Esophagus muscularis mucosa (tissue), 4 donors: ENCODE data around the gene NEU4.

Source experiments
- EP300 ChIP-seq: sonication (generic); formaldehyde crosslinking; IDR thresholded peaks from one replicate; pipeline ENCODE4 v1.6.1; 2017; ENCODE audit warnings: antibody characterized with exemption
- POLR2A ChIP-seq: fragments of 450-650 bp; IDR thresholded peaks from one replicate; pipeline ENCODE4 v1.6.1; 2017; ENCODE audit warnings: antibody characterized with exemption, moderate library complexity, mild to moderate bottlenecking, low read depth
- POLR2AphosphoS5 ChIP-seq, 2 donors: sonication (generic); formaldehyde crosslinking; IDR thresholded peaks; one replicate each; pipeline ENCODE4 v1.6.1; 2017; ENCODE audit warnings: antibody characterized with exemption in 2 of 2
- TF ChIP-seq, protein P1 (sequence below), 3 experiments: fragments of 200-600 bp in 2 of 3; fragments of 450-650 bp in 1 of 3; sonication (generic) in 2 of 3; IDR thresholded peaks; one replicate each; pipeline ENCODE4 v1.5.1; 2017 to 2019; ENCODE audit warnings: antibody characterized with exemption in 3 of 3, mild to moderate bottlenecking in 2 of 3, moderate library complexity in 1 of 3

DNA sequence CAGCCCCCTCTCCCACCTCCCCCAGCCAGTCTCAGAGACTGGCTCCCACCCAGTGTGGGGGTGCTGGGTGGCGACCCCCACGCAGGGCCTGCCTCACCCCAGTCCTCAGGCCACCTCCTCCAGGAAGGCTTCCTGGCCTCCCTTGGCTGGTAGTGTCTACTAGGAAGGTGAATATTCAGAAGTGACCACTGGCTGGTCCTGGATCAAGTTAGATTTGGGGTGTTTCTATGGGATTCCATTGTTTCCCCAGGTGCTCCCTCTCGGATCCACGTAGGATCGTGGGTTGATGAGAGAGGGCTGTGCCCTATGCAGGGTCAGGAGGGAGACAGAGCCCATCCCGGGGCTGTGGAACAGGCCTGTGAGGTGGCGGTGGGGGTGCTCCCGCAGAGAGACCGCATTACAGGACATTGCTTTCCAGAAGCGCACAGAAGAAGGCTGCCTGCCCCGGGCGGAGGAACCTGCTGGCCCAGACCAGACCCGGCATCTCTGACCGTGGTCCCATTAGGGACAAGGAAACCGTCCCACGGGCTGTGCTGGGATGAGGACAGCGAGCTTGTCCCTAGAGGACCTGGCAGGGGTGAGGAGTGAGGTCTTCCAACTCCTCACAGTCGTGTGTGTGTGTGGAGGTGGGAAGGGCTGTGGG lies 46.4 kb downstream of the NEU4 start:
- no peak for TF ChIP-seq POLR2A
- TF ChIP-seq, protein P1, sequence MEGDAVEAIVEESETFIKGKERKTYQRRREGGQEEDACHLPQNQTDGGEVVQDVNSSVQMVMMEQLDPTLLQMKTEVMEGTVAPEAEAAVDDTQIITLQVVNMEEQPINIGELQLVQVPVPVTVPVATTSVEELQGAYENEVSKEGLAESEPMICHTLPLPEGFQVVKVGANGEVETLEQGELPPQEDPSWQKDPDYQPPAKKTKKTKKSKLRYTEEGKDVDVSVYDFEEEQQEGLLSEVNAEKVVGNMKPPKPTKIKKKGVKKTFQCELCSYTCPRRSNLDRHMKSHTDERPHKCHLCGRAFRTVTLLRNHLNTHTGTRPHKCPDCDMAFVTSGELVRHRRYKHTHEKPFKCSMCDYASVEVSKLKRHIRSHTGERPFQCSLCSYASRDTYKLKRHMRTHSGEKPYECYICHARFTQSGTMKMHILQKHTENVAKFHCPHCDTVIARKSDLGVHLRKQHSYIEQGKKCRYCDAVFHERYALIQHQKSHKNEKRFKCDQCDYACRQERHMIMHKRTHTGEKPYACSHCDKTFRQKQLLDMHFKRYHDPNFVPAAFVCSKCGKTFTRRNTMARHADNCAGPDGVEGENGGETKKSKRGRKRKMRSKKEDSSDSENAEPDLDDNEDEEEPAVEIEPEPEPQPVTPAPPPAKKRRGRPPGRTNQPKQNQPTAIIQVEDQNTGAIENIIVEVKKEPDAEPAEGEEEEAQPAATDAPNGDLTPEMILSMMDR (IDR thresholded peaks at IDR 0.05) = no peak
- TF ChIP-seq EP300 = no peak
- TF ChIP-seq POLR2AphosphoS5 (IDR thresholded peaks at IDR 0.05) = no peak
